A673 (cell line): ENCODE measurements around the gene CLCF1.

Source experiments
- EZH2 ChIP-seq: fragments of 200-600 bp; sonication (generic); IDR thresholded peaks from 2 replicates; pipeline ENCODE4 v1.6.1; 2017; ENCODE audit warnings: borderline replicate concordance, low read depth, mild to moderate bottlenecking, mixed read lengths, antibody characterized with exemption, low read length; ENCODE audit not compliant: poor library complexity, severe bottlenecking
- TF ChIP-seq, protein P1 (sequence below): fragments of 300-800, 200-600 bp; sonication (generic); conservative IDR thresholded peaks from 2 replicates; pipeline ENCODE4 v1.5.1; 2017; ENCODE audit warnings: low read depth, mild to moderate bottlenecking, antibody characterized with exemption, low read length, moderate library complexity, mixed read lengths

DNA sequence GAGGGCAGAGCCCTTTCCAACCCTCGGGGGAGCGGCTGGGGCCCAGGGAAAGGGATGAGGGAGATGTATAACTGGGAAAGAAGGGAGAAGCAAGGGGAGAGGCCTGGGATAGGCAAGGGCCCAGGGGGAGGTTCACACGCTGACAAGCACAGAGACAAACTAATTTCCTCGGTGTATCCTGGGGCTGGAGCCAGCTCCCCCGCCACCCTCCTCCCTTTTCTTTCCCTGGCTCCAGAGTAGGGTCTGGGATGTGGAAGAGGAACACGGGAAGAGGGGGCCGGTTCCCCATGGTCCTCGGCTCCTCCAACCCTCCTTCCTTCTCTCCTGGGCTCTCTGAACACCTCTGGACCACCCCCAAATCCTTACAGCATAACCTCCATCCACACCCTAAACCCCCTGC lies 6.9 kb downstream of the CLCF1 start:
- TF ChIP-seq, protein P1, sequence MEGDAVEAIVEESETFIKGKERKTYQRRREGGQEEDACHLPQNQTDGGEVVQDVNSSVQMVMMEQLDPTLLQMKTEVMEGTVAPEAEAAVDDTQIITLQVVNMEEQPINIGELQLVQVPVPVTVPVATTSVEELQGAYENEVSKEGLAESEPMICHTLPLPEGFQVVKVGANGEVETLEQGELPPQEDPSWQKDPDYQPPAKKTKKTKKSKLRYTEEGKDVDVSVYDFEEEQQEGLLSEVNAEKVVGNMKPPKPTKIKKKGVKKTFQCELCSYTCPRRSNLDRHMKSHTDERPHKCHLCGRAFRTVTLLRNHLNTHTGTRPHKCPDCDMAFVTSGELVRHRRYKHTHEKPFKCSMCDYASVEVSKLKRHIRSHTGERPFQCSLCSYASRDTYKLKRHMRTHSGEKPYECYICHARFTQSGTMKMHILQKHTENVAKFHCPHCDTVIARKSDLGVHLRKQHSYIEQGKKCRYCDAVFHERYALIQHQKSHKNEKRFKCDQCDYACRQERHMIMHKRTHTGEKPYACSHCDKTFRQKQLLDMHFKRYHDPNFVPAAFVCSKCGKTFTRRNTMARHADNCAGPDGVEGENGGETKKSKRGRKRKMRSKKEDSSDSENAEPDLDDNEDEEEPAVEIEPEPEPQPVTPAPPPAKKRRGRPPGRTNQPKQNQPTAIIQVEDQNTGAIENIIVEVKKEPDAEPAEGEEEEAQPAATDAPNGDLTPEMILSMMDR, result no peak
- no peak for TF ChIP-seq EZH2
